MM.1S (cell line): Measurements from ENCODE around the gene COX10.

ENCODE experiments used
- CTCF ChIP-seq: fragments of 300-600 bp; sonication (generic); IDR thresholded peaks from 2 replicates; pipeline ENCODE4 v1.5.1; 2016; ENCODE audit warnings: antibody characterized with exemption, low read length, mixed read lengths
- EZH2 ChIP-seq: fragments of 300-600 bp; sonication (generic); optimal IDR thresholded peaks from 2 replicates; pipeline ENCODE3; 2017; ENCODE audit warnings: low read depth, mild to moderate bottlenecking, antibody characterized with exemption, low read length, mixed read lengths

GRCh38 chr17:14169287-14169686 lies 100.0 kb downstream of the COX10 start:
- TF ChIP-seq CTCF = no peak
- no peak for TF ChIP-seq EZH2
